ENCODE results near the gene ABCF2.

ABCF2 gene

DNA sequence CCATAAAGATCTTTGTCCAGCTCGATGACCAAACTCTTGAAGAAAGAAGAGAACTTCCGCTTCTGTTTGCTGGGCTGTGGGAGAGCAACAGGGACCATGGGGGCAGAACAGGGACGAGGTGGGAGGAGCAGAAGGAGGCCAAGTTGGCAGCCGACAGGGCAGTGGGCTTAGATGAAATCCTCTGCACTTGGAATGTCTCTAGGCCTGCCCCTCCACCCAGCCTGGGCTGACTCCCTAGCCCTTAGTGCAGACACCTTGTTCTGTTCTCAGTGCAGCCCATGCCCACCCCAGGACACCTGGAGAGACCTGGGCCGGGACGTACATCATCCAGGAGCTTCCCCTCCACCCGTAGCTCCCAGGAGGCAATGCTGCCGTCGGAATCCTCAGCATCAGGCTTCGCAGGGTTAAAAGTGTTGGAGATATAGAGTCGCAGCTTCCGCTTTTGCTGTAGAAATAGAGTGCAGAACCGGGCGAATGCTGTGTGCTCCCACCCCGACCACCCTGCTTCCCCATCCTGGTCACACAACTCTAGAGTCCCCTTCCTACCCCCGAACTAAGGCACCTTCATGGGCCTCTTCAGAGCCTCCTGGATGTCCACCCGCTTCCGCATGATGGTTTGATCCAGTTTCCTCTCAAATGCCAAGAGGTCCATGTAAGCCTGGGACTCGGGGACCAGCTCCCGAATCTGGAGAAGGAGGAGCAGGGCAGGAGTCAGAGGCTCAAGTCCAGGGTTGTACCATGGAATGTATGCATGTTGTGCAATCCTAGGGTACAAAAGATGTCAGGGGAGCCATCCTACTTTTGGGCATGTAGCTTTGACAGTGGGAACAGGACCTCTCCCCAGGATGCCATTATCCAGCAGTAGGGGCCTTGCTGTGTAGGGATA, 15.4 kb upstream of the ABCF2 start:
- DNase-seq (ENCODE audit: low read depth, low spot score): no peak

- no peak for DNase-seq (ENCODE audit: low read depth, low spot score)
These were observed 14.7 kb upstream of the ABCF2 start for GRCh38 chr7:151241755-151242096.

DNA sequence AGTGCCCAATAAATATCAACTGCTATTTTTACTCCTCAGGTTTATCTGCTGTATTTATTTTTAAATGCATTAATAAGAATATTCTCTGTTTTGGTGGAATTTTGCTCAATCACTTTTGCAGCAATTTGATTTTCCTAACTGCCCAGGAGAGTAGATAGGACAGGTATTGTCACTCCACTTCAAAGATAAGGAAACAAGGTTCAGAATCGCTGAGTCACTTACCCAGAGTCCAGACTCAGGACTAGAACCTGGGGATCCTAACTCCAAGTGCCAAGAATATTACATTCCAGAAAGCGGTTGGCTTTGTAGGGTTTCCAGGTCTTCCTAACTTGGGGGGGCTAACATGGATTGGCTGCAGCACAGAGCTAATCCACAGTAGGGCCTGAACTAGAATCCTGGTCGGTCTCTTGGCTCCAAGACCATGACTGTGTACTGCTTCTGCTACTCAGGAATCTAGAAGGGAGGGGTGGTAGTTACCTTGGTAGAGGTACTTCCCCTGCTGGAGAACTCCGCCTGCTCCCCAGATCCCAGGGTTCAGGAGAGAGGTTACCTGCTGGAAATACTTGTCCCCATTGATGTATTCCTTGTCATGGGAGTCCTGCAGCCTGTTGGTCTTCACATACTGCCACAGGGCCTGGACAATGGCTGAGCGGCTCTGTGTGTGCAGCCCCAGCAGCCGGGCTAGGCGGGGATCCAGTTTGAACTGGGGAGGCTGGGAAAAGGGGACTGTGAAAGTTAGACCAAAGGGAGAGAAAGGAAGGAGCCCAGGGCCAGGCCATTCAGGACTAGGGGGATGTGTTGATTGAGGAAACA, 14.1 kb upstream of the ABCF2 start:
- DNase-seq (ENCODE audit: low read depth, low spot score): no peak

DNA sequence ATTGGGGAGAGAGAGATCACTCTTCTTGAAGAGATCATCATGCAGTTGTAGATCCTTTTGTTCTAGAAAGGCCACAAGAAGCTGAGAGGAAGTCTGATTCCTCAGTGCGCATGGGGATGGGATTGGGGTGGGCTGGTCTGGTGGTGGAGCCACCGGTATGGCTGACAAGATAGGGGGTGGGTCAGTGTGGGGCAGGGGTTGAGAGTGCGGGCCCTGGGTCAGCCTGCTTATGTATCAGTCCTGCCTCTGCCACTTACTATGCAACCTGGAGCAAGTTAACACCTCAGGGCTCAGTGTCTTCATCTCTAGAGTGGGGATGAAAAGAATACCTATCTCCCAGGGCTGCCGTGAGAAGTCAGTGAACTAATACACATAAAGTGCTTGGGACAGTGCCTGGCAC, 13.5 kb upstream of the ABCF2 start:
- no peak for DNase-seq (ENCODE audit: low read depth, low spot score)

GRCh38 chr7:151239837-151240459, 12.9 kb upstream of the ABCF2 start:
- no peak for DNase-seq (ENCODE audit: low read depth, low spot score)

- no peak for DNase-seq (ENCODE audit: low read depth, low spot score)
These were observed 12.2 kb upstream of the ABCF2 start for GRCh38 chr7:151238924-151239836.

- DNase-seq (ENCODE audit: low read depth, low spot score): no peak
These were observed 11.3 kb upstream of the ABCF2 start for GRCh38 chr7:151238190-151238810.

DNA sequence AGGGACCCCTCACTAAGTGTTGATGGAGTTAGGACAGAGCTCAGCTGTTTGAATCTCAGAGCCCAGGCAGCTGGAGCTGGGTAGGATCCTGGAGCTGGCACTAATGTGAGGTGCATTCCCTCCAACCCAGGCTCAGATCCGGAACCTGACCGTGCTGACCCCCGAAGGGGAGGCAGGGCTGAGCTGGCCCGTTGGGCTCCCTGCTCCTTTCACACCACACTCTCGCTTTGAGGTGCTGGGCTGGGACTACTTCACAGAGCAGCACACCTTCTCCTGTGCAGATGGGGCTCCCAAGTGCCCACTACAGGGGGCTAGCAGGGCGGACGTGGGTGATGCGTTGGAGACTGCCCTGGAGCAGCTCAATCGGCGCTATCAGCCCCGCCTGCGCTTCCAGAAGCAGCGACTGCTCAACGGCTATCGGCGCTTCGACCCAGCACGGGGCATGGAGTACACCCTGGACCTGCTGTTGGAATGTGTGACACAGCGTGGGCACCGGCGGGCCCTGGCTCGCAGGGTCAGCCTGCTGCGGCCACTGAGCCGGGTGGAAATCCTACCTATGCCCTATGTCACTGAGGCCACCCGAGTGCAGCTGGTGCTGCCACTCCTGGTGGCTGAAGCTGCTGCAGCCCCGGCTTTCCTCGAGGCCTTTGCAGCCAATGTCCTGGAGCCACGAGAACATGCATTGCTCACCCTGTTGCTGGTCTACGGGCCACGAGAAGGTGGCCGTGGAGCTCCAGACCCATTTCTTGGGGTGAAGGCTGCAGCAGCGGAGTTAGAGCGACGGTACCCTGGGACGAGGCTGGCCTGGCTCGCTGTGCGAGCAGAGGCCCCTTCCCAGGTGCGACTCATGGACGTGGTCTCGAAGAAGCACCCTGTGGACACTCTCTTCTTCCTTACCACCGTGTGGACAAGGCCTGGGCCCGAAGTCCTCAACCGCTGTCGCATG, 10.5 kb upstream of the ABCF2 start:
- no peak for DNase-seq (ENCODE audit: low read depth, low spot score)

DNA sequence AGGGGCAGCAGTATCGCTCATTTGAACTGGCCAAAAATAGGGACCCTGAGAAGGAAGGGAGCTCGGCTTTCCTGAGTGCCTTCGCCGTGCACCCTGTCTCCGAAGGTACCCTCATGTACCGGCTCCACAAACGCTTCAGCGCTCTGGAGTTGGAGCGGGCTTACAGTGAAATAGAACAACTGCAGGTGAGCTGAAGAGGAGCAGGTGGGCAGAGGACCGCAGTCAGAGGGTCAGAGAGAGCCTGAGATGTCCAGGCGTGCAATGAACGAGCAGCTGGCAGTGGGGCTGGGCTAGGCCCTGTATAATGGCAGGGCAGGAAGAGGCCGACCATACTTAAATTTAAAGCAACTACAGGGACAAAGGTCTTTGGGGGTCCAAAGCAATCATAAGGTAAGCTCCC, 9.4 kb upstream of the ABCF2 start:
- no peak for DNase-seq (ENCODE audit: low read depth, low spot score)

GRCh38 chr7:151235091-151235787, 8.2 kb upstream of the ABCF2 start:
- no peak for DNase-seq (ENCODE audit: low read depth, low spot score)

- no peak for DNase-seq (ENCODE audit: low read depth, low spot score)
These were observed 6.8 kb upstream of the ABCF2 start for GRCh38 chr7:151233804-151234203.

GRCh38 chr7:151232917-151233701, 6.1 kb upstream of the ABCF2 start:
- DNase-seq (ENCODE audit: low read depth, low spot score): no peak

DNA sequence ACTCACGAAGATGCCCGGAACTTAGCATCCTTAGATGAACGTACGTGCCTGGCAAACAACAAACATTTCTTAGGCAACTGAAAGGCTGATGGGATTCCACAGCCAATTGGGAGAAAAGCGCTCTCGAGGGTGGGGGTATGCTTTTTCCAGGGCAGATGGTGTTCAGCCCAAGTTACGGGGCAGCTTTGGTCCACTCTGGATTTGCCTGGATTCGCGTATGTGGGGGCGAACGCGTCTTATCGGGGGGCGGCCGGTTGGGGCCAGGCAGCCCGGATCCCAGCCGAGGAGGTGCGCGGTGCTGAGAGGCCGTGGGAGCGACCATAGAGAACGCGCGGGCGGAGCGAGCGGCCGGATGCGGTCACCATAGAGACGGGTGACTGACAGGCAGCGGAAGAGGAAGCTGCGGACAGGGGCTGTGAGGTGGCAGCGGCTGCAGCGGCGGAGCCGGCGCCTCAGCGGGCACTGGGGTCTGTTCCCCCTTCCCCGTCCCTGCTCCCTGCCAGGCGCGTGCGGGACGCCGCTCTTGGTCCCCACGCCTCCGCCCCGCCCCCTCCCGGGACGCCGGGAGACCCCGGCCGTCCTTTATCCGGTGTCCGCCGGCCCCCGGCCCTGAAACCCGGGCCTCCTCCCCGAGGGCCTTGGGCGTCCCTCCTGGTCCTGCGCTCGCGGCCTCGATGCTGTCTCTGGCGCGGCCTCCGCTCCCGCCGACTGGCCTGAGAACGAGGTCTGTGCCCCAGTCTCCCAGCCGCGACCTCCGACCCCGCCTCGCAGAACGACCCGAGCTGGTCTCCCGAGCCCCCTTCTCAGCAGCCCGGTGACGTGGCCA, 5.3 kb upstream of the ABCF2 start, which contains the start of gene CHPF2:
Gene CHPF2 (plus strand): TSS at position 393 of the 826 bp plus-strand sequence. CDS start 1,529 bp downstream, outside the sequence.
- DNase-seq (ENCODE audit: low read depth, low spot score): no peak

DNA sequence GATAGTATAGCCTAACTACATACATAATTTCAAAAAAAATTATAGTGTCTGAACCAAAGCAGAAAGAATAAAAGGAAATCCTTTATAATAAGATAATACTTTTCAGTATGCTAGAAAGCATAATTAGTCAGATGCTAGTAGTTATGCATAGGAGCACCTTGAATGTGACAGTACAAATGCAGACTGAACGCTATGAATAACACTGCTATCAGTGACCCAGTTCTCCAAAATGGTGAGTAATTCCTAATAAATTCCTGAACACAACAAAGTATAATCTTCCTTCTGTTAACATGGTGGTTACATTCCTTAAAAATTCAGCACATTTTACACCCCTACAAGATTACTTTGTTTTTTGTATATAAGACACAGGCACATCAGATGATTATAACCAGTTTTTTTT, 4.1 kb upstream of the ABCF2 start:
- DNase-seq (ENCODE audit: low read depth, low spot score): no peak

DNA sequence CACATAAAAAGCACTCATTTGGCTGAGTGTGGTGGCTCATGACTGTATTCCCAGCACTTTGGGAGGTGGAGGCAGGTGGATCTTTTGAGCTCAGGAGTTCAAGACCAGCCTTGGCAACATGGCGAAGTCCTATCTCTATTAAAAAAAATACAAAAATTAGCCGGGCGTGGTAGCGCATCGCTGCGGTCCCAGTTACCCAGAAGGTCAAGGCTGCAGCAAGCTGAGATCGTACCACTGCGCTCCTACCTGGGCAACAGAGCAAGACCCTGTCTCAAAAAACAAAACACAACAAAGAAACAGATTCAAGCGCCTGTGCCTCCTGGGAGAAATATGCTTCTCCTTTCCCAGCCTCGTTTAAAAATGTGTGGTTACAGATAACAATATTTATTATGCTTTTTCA, 2.2 kb upstream of the ABCF2 start:
- no peak for DNase-seq (ENCODE audit: low read depth, low spot score)

DNA sequence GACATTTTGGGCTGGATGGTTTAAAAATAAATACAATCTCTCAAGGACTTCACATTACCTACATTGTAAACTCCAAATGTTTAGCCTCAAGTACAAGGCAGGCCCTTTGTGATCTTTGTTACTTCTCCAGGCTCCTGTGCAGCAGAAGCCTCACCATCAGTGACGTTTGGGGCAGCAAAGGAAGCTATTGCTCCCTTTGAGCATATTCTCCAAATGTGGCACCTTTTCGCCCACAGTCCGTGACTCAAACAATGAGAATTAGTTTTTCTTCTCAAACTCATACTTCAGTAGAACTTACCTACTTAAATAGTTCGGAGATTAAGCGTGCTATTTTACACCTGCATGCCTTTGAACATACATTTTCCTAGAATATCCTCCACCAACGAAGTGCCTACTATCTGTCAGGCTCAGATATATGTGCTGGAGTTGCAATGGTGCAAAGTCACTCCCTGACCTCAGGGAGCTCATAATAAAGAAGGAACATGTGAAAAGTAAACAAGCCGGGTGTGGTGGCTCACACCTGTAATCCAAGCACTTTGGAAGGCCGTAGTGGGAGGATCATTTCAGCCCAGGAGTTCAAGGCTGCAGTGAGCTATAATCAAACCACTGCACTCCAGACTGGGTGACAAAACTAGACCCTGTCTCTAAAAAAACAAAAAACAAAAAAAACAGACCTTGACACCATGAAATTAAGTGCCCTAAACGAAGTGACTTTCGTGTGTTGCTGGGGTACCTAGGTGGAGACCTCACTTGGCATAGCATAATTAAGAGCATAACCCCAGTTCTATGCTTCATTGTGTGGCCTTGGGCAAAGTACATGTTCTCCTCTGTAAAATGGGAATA, 1.2 kb upstream of the ABCF2 start:
- DNase-seq (ENCODE audit: low read depth, low spot score): no peak

- DNase-seq (ENCODE audit: low read depth, low spot score): no peak
These were observed 488 bp downstream of the ABCF2 start for GRCh38 chr7:151226560-151226874.

Data from iPS DF 19.7 (cell line).